ENCODE results near the gene SIAH1. TPM values are rescaled to one million over a fixed set of nuclear protein-coding genes. Genes with fewer than 3 reads are reported as not detected.
"Not testable (repeated sequence)": the region's sequence is repeated elsewhere in the genome, so short reads cannot be mapped to it uniquely, and the experiment has no call there.

The SIAH1 gene
- polyA plus RNA-seq, 1 donor from 2014 or later = 96.6 TPM

DNA sequence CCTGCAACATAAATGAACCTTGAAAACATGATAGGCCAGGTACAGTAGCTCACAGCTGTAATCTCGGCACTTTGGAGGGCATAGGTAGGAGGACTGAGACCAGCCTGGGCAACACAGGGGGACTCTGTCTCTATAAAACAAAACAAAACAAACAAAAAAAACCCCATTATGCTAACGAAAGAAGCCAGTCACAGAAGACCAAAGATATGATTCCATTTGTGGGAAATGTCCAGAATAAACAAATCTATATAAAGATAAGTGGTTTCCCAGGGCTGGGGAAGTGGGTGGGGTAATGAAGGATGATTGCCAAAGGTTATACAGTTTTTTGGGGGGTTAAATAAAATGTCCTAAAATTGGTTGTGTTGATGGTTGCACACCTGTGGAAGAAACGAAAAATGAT, 36.5 kb upstream of the SIAH1 start:
- Histone ChIP-seq H3K4me3 (ENCODE audit: low read length) (no peak overlapping the region), H3K9ac (ENCODE audit: low read length) (no peak overlapping the region), H3K27me3 (ENCODE audit: insufficient read depth, low read depth, low read length) (no peaks in the 10 kb centered on the region), H4K20me1 (ENCODE audit: insufficient read depth) (no peaks in the 10 kb centered on the region), H3K9me2 (ENCODE audit: insufficient read depth, low read length) (no peaks in the 10 kb centered on the region), H3K4me2 (ENCODE audit: low read length) (no peak overlapping the region), H3K79me2 (replicated peaks; ENCODE audit: insufficient read depth, low read length) (no peaks in the 10 kb centered on the region), H3K27ac (ENCODE audit: low read length) (no peak overlapping the region), H3F3A (ENCODE audit: insufficient read depth, low read length, poor library complexity, severe bottlenecking) (no peaks in the 10 kb centered on the region), H2AFZ (ENCODE audit: low read depth, low read length) (no peak overlapping the region), H3K36me3 (ENCODE audit: insufficient read depth, low read length) (no peaks in the 10 kb centered on the region), H3K9me3 (ENCODE audit: low read length) (no peaks in the 10 kb centered on the region)
- TF ChIP-seq MXI1 (conservative IDR thresholded peaks at IDR 0.05; ENCODE audit: poor library complexity, severe bottlenecking) (no peak), RAD21 (conservative IDR thresholded peaks at IDR 0.05) (no peak), EP300 (conservative IDR thresholded peaks at IDR 0.05; ENCODE audit: poor library complexity, severe bottlenecking) (no peak), EZH2 (IDR thresholded peaks at IDR 0.05; ENCODE audit: borderline replicate concordance, insufficient read depth, low read length, poor library complexity, severe bottlenecking) (no peak), REST (IDR thresholded peaks at IDR 0.05; ENCODE audit: borderline replicate concordance) (no peak), POLR2AphosphoS5 (IDR thresholded peaks at IDR 0.05) (no peak), TAF1 (IDR thresholded peaks at IDR 0.05; ENCODE audit: low read depth) (no peak), SMC3 (conservative IDR thresholded peaks at IDR 0.05; ENCODE audit: poor library complexity) (no peak)
- TF ChIP-seq, protein P1, sequence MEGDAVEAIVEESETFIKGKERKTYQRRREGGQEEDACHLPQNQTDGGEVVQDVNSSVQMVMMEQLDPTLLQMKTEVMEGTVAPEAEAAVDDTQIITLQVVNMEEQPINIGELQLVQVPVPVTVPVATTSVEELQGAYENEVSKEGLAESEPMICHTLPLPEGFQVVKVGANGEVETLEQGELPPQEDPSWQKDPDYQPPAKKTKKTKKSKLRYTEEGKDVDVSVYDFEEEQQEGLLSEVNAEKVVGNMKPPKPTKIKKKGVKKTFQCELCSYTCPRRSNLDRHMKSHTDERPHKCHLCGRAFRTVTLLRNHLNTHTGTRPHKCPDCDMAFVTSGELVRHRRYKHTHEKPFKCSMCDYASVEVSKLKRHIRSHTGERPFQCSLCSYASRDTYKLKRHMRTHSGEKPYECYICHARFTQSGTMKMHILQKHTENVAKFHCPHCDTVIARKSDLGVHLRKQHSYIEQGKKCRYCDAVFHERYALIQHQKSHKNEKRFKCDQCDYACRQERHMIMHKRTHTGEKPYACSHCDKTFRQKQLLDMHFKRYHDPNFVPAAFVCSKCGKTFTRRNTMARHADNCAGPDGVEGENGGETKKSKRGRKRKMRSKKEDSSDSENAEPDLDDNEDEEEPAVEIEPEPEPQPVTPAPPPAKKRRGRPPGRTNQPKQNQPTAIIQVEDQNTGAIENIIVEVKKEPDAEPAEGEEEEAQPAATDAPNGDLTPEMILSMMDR (IDR thresholded peaks at IDR 0.05; ENCODE audit: poor library complexity, severe bottlenecking) = no peak

GRCh38 chr16:48420437-48420836, 35.2 kb upstream of the SIAH1 start:
- Histone ChIP-seq H3K9me2 (ENCODE audit: insufficient read depth, low read length) (no peaks in the 10 kb centered on the region), H4K20me1 (ENCODE audit: insufficient read depth) (no peaks in the 10 kb centered on the region), H3K27me3 (ENCODE audit: insufficient read depth, low read depth, low read length) (no peaks in the 10 kb centered on the region), H2AFZ (ENCODE audit: low read depth, low read length) (no peak overlapping the region), H3K9ac (ENCODE audit: low read length) (no peak overlapping the region), H3F3A (ENCODE audit: insufficient read depth, low read length, poor library complexity, severe bottlenecking) (no peaks in the 10 kb centered on the region), H3K36me3 (ENCODE audit: insufficient read depth, low read length) (no peaks in the 10 kb centered on the region), H3K27ac (ENCODE audit: low read length) (no peak overlapping the region), H3K9me3 (ENCODE audit: low read length) (no peaks in the 10 kb centered on the region), H3K79me2 (replicated peaks; ENCODE audit: insufficient read depth, low read length) (no peaks in the 10 kb centered on the region), H3K4me2 (ENCODE audit: low read length) (no peak overlapping the region), H3K4me3 (ENCODE audit: low read length) (no peak overlapping the region)
- TF ChIP-seq, protein P1 (IDR thresholded peaks at IDR 0.05; ENCODE audit: poor library complexity, severe bottlenecking) = no peak
- TF ChIP-seq EZH2 (IDR thresholded peaks at IDR 0.05; ENCODE audit: borderline replicate concordance, insufficient read depth, low read length, poor library complexity, severe bottlenecking) (no peak), EP300 (conservative IDR thresholded peaks at IDR 0.05; ENCODE audit: poor library complexity, severe bottlenecking) (no peak), RAD21 (conservative IDR thresholded peaks at IDR 0.05) (no peak), REST (IDR thresholded peaks at IDR 0.05; ENCODE audit: borderline replicate concordance) (no peak), SMC3 (conservative IDR thresholded peaks at IDR 0.05; ENCODE audit: poor library complexity) (no peak), MXI1 (conservative IDR thresholded peaks at IDR 0.05; ENCODE audit: poor library complexity, severe bottlenecking) (no peak), POLR2AphosphoS5 (IDR thresholded peaks at IDR 0.05) (no peak), TAF1 (IDR thresholded peaks at IDR 0.05; ENCODE audit: low read depth) (no peak)

DNA sequence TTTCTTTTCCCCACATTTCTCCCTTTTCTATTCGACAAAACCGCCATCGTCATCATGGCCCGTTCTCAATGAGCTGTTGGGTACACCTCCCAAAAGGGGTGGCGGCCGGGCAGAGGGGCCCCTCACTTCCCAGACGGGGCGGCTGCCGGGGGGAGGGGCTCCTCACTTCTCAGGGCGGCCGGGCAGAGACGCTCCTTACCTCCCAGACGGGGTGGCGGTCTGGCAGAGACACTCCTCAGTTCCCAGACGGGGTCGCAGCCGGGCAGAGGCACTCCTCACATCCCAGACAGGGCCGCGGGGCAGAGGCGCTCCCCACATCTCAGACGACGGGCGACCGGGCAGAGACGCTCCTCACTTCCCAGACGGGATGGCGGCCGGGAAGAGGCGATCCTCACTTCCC, 31.4 kb upstream of the SIAH1 start:
- H3K9ac ChIP-seq (ENCODE audit: low read length); H3F3A ChIP-seq (ENCODE audit: insufficient read depth, low read length, poor library complexity, severe bottlenecking); H3K4me2 ChIP-seq (ENCODE audit: low read length); H4K20me1 ChIP-seq (ENCODE audit: insufficient read depth); H3K27me3 ChIP-seq (ENCODE audit: insufficient read depth, low read depth, low read length); H3K4me3 ChIP-seq (ENCODE audit: low read length); H2AFZ ChIP-seq (ENCODE audit: low read depth, low read length); H3K36me3 ChIP-seq (ENCODE audit: insufficient read depth, low read length); H3K79me2 ChIP-seq (replicated peaks; ENCODE audit: insufficient read depth, low read length); H3K9me2 ChIP-seq (ENCODE audit: insufficient read depth, low read length); H3K9me3 ChIP-seq (ENCODE audit: low read length); H3K27ac ChIP-seq (ENCODE audit: low read length): not testable (repeated sequence)

Measured in neural cell (in vitro differentiated cells).